HepG2 (cell line): ENCODE measurements around the gene VWA3A. TPM values are rescaled to one million over a fixed set of nuclear protein-coding genes. Genes with fewer than 3 reads are reported as not detected.
A peak's percentile ranks its signal among the peaks of the same experiment; 100 is the strongest.

Source experiments
- ADNP ChIP-seq: sonication (generic); formaldehyde crosslinking; IDR thresholded peaks from 2 replicates; pipeline ENCODE4 v1.4.0; 2020; ENCODE audit warnings: missing genetic modification reagents
- ELF4 ChIP-seq: sonication (generic); formaldehyde crosslinking; IDR thresholded peaks from 2 replicates; pipeline ENCODE4 v1.5.0; 2020; ENCODE audit warnings: missing genetic modification reagents, mild to moderate bottlenecking, moderate library complexity, borderline replicate concordance
- FOXJ3 ChIP-seq: sonication (generic); formaldehyde crosslinking; IDR thresholded peaks from 2 replicates; pipeline ENCODE4 v1.4.0; 2020; ENCODE audit warnings: missing genetic modification reagents, mild to moderate bottlenecking, borderline replicate concordance
- HHEX ChIP-seq: IDR thresholded peaks from 2 replicates; pipeline ENCODE4 v1.6.1; 2016; ENCODE audit warnings: control low read depth
- NCOA2 ChIP-seq: sonication (generic); formaldehyde crosslinking; IDR thresholded peaks from 2 replicates; pipeline ENCODE4 v1.8.0; 2022; ENCODE audit warnings: inconsistent platforms
- SALL1 ChIP-seq: sonication (generic); formaldehyde crosslinking; IDR thresholded peaks from 2 replicates; pipeline ENCODE4 v1.8.0; 2022; ENCODE audit warnings: mild to moderate bottlenecking, missing genetic modification reagents
- SNAI1 ChIP-seq: sonication (generic); formaldehyde crosslinking; IDR thresholded peaks from 2 replicates; pipeline ENCODE4 v1.5.0; 2020; ENCODE audit warnings: mild to moderate bottlenecking, missing genetic modification reagents, borderline replicate concordance
- THRA ChIP-seq: sonication (generic); formaldehyde crosslinking; IDR thresholded peaks from 2 replicates; pipeline ENCODE4 v1.4.0; 2020; ENCODE audit warnings: missing genetic modification reagents, borderline replicate concordance
- ZFP41 ChIP-seq: sonication (generic); formaldehyde crosslinking; IDR thresholded peaks from 2 replicates; pipeline ENCODE4 v1.4.0; 2020; ENCODE audit warnings: mild to moderate bottlenecking, missing genetic modification reagents, borderline replicate concordance
- ZNF235 ChIP-seq: sonication (generic); formaldehyde crosslinking; IDR thresholded peaks from 2 replicates; pipeline ENCODE4 v1.8.1; 2023; ENCODE audit warnings: mild to moderate bottlenecking, missing genetic modification reagents, borderline replicate concordance
- ZNF337 ChIP-seq: sonication (generic); formaldehyde crosslinking; IDR thresholded peaks from 2 replicates; pipeline ENCODE4 v1.5.1; 2020; ENCODE audit warnings: missing genetic modification reagents, low read depth, mild to moderate bottlenecking, borderline replicate concordance
- ZNF530 ChIP-seq: sonication (generic); formaldehyde crosslinking; IDR thresholded peaks from 2 replicates; pipeline ENCODE4 v1.5.0; 2020; ENCODE audit warnings: low read depth, mild to moderate bottlenecking, missing genetic modification reagents
- ZNF550 ChIP-seq: sonication (generic); formaldehyde crosslinking; IDR thresholded peaks from 2 replicates; pipeline ENCODE4 v1.4.0; 2020; ENCODE audit warnings: mild to moderate bottlenecking, missing genetic modification reagents, borderline replicate concordance
- ZNF614 ChIP-seq: IDR thresholded peaks from 2 replicates; pipeline ENCODE4 v1.6.1; 2018; ENCODE audit warnings: missing biosample characterization, missing genetic modification reagents, inconsistent platforms, borderline replicate concordance
- ZSCAN29 ChIP-seq: sonication (generic); formaldehyde crosslinking; conservative IDR thresholded peaks from 2 replicates; pipeline ENCODE4 v1.4.0; 2020; ENCODE audit warnings: mild to moderate bottlenecking, missing genetic modification reagents
- ZSCAN9 ChIP-seq: IDR thresholded peaks from 2 replicates; pipeline ENCODE4 v1.6.1; 2016; ENCODE audit warnings: borderline replicate concordance
- polyA plus RNA-seq, 8 experiments: library from polyadenylated mRNA; depleted of rRNA in 3 of 8; stranded (reverse) in 7 of 8; unstranded in 1 of 8; fragments of >200 nt; fragmentation: Illumina TruSeq in 4 of 8; extraction: Trizol in 4 of 8; gene quantifications; 2 replicates each; pipeline versions ENCODE4 v1.2.1 to v1.2.3, GENCODE V29; 2011 to 2016; ENCODE audit warnings: low read depth in 4 of 8, missing spikeins in 1 of 8, mixed read lengths in 1 of 8; ENCODE audit not compliant: insufficient read depth in 1 of 8
- total RNA-seq, 5 experiments: library from RNA; depleted of rRNA; stranded (reverse); fragments of >200 nt; fragmentation: Illumina TruSeq; extraction: Trizol; gene quantifications; 2 replicates each; pipeline ENCODE4 v1.2.3, GENCODE V29; 2016; ENCODE audit warnings: low read depth in 1 of 5
- TF ChIP-seq, protein P1 (sequence below): sonication (generic); formaldehyde crosslinking; IDR thresholded peaks from 2 replicates; pipeline ENCODE4 v1.4.0; 2020; ENCODE audit warnings: mild to moderate bottlenecking, low read depth, missing genetic modification reagents
- TF ChIP-seq, protein P2 (sequence below): IDR thresholded peaks from 2 replicates; pipeline ENCODE4 v1.6.1; 2016; ENCODE audit warnings: control low read depth
- TF ChIP-seq, protein P3 (sequence below): IDR thresholded peaks from 2 replicates; pipeline ENCODE4 v1.6.1; 2016
- TF ChIP-seq, protein P4 (sequence below): sonication (generic); formaldehyde crosslinking; IDR thresholded peaks from 2 replicates; pipeline ENCODE4 v1.5.0; 2020; ENCODE audit warnings: mild to moderate bottlenecking, missing genetic modification reagents, borderline replicate concordance
- TF ChIP-seq, protein P5 (sequence below): sonication (generic); formaldehyde crosslinking; IDR thresholded peaks from 2 replicates; pipeline ENCODE4 v1.5.1; 2020; ENCODE audit warnings: mild to moderate bottlenecking, moderate library complexity, missing genetic modification reagents

The VWA3A gene
- total and polyA plus RNA-seq, 2 of the 13 experiments (the other 11 are each of a cell fraction or from before 2014, with no cell fraction given), result 0.03 to 0.07 TPM

DNA sequence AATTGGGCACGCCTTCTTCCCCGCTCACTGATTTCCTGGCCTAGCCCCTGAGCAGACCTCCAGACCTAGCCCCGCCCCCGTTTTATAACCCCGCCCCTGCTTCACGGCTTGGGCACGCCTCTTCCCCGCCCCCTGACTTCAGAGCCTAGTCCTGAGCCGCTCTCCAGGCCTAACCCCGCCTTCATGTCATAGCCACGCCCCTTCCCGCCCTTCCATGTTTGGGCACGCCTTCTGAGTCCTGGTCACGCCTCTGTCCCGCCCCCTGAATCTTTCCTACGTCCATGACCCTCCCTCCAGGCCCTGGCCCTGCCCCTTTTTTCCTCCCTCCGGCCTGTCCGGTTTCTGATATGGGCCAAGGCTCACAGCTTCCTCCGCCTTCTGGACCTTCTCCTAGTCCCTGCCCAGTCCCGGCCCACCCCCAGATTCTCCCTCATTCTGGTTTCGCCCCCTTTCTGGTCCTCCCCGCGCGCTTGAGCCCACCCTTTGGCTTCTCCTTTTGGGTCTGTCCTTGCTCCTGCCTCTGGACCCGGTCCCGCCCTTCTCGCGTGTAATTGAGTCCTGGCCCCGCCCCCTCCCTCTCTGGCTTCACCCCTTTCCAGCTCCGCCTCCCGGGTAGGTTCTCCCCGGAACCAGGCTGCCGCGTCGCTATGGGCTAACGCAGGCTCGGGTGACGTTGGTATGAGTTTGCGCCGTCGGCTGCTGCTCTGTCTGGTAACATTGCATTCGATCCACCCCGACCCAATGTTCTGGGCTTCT is 98.6 kb downstream of the VWA3A start (continued):
- TF ChIP-seq, protein P1, sequence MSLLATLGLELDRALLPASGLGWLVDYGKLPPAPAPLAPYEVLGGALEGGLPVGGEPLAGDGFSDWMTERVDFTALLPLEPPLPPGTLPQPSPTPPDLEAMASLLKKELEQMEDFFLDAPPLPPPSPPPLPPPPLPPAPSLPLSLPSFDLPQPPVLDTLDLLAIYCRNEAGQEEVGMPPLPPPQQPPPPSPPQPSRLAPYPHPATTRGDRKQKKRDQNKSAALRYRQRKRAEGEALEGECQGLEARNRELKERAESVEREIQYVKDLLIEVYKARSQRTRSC (CRISPR knock-in tag), result no peak; the same call in 1 of the 2 replicates
- TF ChIP-seq ZNF235, result no peak
- no peak; the same call in 1 of the 2 replicates for TF ChIP-seq SNAI1 (CRISPR knock-in tag)
- TF ChIP-seq, protein P2, sequence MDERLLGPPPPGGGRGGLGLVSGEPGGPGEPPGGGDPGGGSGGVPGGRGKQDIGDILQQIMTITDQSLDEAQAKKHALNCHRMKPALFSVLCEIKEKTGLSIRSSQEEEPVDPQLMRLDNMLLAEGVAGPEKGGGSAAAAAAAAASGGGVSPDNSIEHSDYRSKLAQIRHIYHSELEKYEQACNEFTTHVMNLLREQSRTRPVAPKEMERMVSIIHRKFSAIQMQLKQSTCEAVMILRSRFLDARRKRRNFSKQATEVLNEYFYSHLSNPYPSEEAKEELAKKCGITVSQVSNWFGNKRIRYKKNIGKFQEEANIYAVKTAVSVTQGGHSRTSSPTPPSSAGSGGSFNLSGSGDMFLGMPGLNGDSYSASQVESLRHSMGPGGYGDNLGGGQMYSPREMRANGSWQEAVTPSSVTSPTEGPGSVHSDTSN (CRISPR knock-in tag), result no peak
- TF ChIP-seq ZNF337 (CRISPR knock-in tag), result no peak
- TF ChIP-seq FOXJ3 (CRISPR knock-in tag), result no peak
- 0 out of 2 replicates have a peak, but pooled peaks have one; percentile 82 for TF ChIP-seq ZNF550 (CRISPR knock-in tag)
- TF ChIP-seq NCOA2 (CRISPR knock-in tag), result no peak; the same call in none of the 2 replicates
- no peak for TF ChIP-seq HHEX (CRISPR knock-in tag)
- TF ChIP-seq, protein P3, sequence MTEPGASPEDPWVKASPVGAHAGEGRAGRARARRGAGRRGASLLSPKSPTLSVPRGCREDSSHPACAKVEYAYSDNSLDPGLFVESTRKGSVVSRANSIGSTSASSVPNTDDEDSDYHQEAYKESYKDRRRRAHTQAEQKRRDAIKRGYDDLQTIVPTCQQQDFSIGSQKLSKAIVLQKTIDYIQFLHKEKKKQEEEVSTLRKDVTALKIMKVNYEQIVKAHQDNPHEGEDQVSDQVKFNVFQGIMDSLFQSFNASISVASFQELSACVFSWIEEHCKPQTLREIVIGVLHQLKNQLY (CRISPR knock-in tag), result peak; percentile 40; the same call in 1 of the 2 replicates
- TF ChIP-seq SALL1 (CRISPR knock-in tag), result peak; percentile 89
- peak; percentile 11; the same call in 1 of the 2 replicates for TF ChIP-seq THRA (CRISPR knock-in tag)
- TF ChIP-seq ADNP (CRISPR knock-in tag), result no peak
- TF ChIP-seq, protein P4, sequence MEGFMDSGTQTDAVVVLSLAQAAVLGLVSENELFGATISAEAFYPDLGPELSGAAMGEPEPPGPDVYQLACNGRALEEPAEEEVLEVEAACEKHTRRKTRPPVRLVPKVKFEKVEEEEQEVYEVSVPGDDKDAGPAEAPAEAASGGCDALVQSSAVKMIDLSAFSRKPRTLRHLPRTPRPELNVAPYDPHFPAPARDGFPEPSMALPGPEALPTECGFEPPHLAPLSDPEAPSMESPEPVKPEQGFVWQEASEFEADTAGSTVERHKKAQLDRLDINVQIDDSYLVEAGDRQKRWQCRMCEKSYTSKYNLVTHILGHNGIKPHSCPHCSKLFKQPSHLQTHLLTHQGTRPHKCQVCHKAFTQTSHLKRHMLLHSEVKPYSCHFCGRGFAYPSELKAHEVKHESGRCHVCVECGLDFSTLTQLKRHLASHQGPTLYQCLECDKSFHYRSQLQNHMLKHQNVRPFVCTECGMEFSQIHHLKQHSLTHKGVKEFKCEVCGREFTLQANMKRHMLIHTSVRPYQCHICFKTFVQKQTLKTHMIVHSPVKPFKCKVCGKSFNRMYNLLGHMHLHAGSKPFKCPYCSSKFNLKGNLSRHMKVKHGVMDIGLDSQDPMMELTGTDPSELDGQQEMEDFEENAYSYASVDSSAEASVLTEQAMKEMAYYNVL (CRISPR knock-in tag), result no peak
- TF ChIP-seq ZSCAN29, result peak; percentile 87
- peak; percentile 58; the same call in 1 of the 2 replicates for TF ChIP-seq ZFP41
- TF ChIP-seq, protein P5, sequence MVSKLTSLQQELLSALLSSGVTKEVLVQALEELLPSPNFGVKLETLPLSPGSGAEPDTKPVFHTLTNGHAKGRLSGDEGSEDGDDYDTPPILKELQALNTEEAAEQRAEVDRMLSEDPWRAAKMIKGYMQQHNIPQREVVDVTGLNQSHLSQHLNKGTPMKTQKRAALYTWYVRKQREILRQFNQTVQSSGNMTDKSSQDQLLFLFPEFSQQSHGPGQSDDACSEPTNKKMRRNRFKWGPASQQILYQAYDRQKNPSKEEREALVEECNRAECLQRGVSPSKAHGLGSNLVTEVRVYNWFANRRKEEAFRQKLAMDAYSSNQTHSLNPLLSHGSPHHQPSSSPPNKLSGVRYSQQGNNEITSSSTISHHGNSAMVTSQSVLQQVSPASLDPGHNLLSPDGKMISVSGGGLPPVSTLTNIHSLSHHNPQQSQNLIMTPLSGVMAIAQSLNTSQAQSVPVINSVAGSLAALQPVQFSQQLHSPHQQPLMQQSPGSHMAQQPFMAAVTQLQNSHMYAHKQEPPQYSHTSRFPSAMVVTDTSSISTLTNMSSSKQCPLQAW (CRISPR knock-in tag), result peak; percentile 92
- TF ChIP-seq ZNF614 (CRISPR knock-in tag), result peak; percentile 96
- TF ChIP-seq ELF4, result no peak
- no peak for TF ChIP-seq ZNF530 (CRISPR knock-in tag)
- peak; percentile 3; the same call in 1 of the 2 replicates for TF ChIP-seq ZSCAN9
